Astrocyte (in vitro differentiated cells and primary cell): ENCODE results near the gene CABP2. TPM values are rescaled to one million over a fixed set of nuclear protein-coding genes. Genes with fewer than 3 reads are reported as not detected.

Experiments
- microRNA-seq: library from miRNA; unstranded; fragments of <30 nt; microRNA quantifications from one replicate; pipeline ENCODE4 v1.2.0, GENCODE V29; 2020
- total RNA-seq: library from RNA; stranded (reverse); gene quantifications from 2 replicates; pipeline ENCODE4 v1.2.1, GENCODE V29; 2021

The CABP2 gene
- total RNA-seq, 1 donor from 2014 or later, result not detected

Small RNAs within 50 kb of the gene (microRNA-seq; reads per million reads assigned to microRNA genes)
- gene MIR6752, result 1.9 reads per million

Other genes starting within 250 kb of the CABP2 start
- 39.4 and 40.8 TPM in 2 replicates for gene ANKRD13D, start 234.1 kb downstream of the CABP2 start, total RNA-seq
- 19.1 and 20.1 TPM in 2 replicates for gene SSH3, start 219.9 kb downstream of the CABP2 start, total RNA-seq
- 53.5 and 69.2 TPM in 2 replicates for gene POLD4, start 169.9 kb downstream of the CABP2 start, total RNA-seq
- 17.4 and 17.6 TPM in 2 replicates for gene CLCF1, start 149.8 kb downstream of the CABP2 start, total RNA-seq
- gene RAD9A, start 131.5 kb downstream of the CABP2 start, total RNA-seq, result 9.2 and 9.4 TPM in 2 replicates
- gene PPP1CA, start 121.6 kb downstream of the CABP2 start, total RNA-seq, result 157 and 159 TPM in 2 replicates
- gene TBC1D10C, start 119.4 kb downstream of the CABP2 start, total RNA-seq, result 0.16 TPM in 1 of 2 replicates, not detected in the other
- 0.10 and 0.23 TPM in 2 replicates for gene CARNS1, start 107.8 kb downstream of the CABP2 start, total RNA-seq
- gene RPS6KB2, start 95.0 kb downstream of the CABP2 start, total RNA-seq, result 52.9 and 57.0 TPM in 2 replicates
- 1.7 and 2.3 TPM in 2 replicates for gene PTPRCAP, start 85.8 kb downstream of the CABP2 start, total RNA-seq
- gene CORO1B, start 80.0 kb downstream of the CABP2 start, total RNA-seq, result 102 and 124 TPM in 2 replicates
- not detected in 2 replicates for gene GPR152, start 70.7 kb downstream of the CABP2 start, total RNA-seq
- not detected in 2 replicates for gene CABP4, start 68.1 kb downstream of the CABP2 start, total RNA-seq
- gene TMEM134, start 54.2 kb downstream of the CABP2 start, total RNA-seq, result 38.0 and 48.1 TPM in 2 replicates
- gene AIP, start 40.4 kb downstream of the CABP2 start, total RNA-seq, result 42.1 and 43.6 TPM in 2 replicates
- gene PITPNM1, start 18.1 kb downstream of the CABP2 start, total RNA-seq, result 61.1 and 71.5 TPM in 2 replicates
- gene CDK2AP2, start 15.3 kb downstream of the CABP2 start, total RNA-seq, result 36.1 and 45.0 TPM in 2 replicates
- gene GSTP1, start 60.4 kb upstream of the CABP2 start, total RNA-seq, result 1,173 and 1,365 TPM in 2 replicates
- gene NDUFV1, start 83.5 kb upstream of the CABP2 start, total RNA-seq, result 117 and 118 TPM in 2 replicates
- 3.0 and 4.5 TPM in 2 replicates for gene NUDT8, start 106.5 kb upstream of the CABP2 start, total RNA-seq
- not detected in 2 replicates for gene TBX10, start 116.3 kb upstream of the CABP2 start, total RNA-seq
- gene ACY3, start 127.3 kb upstream of the CABP2 start, total RNA-seq, result not detected in 2 replicates
- gene ALDH3B2, start 151.2 kb upstream of the CABP2 start, total RNA-seq, result not detected in 2 replicates